Measurements from ENCODE around the gene C2CD4B. TPM values are rescaled to one million over a fixed set of nuclear protein-coding genes. Genes with fewer than 3 reads are reported as not detected.

C2CD4B gene
- total and polyA plus RNA-seq, 2 donors (not counting 1 experiment from before 2014, with no cell fraction given) = not detected

DNA sequence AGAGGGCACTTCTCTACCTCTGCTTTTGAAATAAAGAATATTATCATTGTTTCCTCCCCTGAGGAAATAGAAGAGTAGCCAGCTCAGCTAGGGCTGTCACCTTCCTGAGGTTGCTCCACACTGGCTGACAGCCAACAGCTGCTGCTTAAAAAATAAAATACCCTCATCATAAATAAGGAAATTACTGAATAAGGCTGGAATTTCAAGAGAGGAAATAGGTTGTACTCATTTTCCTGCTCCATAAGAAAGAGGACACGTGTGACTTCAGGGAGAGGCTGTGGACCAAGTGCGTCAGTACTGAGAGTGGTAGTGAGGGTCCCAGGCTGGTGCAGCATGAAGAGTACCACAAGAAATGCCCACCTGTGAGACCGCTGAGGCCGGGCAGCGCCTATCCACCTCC lies 8.1 kb upstream of the C2CD4B start:
- Mint-ChIP-seq H3K4me1 (no peaks in the 10 kb centered on the region), H3K27me3 (peaks cover 30% of the 10 kb centered on the region), H3K4me3 (no peak overlapping the region), H3K9me3 (ENCODE audit: insufficient read depth) (no peaks in the 10 kb centered on the region), H3K27ac (no peak overlapping the region)
- Histone ChIP-seq H3K9ac (ENCODE audit: low read length) (no peak overlapping the region), H3K4me2 (replicated peaks; ENCODE audit: low read depth, low read length, poor library complexity, severe bottlenecking) (no peak overlapping the region), H3K4me1 (ENCODE audit: control insufficient read depth in 2 of 2, insufficient read depth in 2 of 2, low read length in 2 of 2) (no peaks in the 10 kb centered on the region), H3K27ac (ENCODE audit: low read length in 2 of 2) (no peak overlapping the region), H4K20me1 (ENCODE audit: control insufficient read depth, insufficient read depth, low read length, poor library complexity, severe bottlenecking) (no peaks in the 10 kb centered on the region), H3K27me3 (replicated peaks in 1 of 4; ENCODE audit: control extremely low read depth in 1 of 4, control insufficient read depth in 3 of 4, insufficient read depth in 4 of 4, low read length in 3 of 4) (peaks cover 0 to 4% (median 2%) of the 10 kb centered on the region in 4 experiments), H2AFZ (ENCODE audit: insufficient read depth, low read depth, low read length, poor library complexity, severe bottlenecking) (no peak overlapping the region), H3K36me3 (replicated peaks in 1 of 2; ENCODE audit: control extremely low read depth in 1 of 2, control insufficient read depth in 1 of 2, extremely low read depth in 1 of 2, insufficient read depth in 2 of 2, low read length in 1 of 2) (no peaks in the 10 kb centered on the region), H3K4me3 (ENCODE audit: control extremely low read depth in 1 of 5, extremely low read depth in 1 of 5, insufficient read depth in 1 of 5, low read depth in 2 of 5, low read length in 4 of 5) (no peak overlapping the region), H3K79me2 (ENCODE audit: control insufficient read depth, insufficient read depth, low read length) (no peaks in the 10 kb centered on the region), H3K9me3 (ENCODE audit: control extremely low read depth in 1 of 3, control insufficient read depth in 2 of 3, insufficient read depth in 1 of 3, low read length in 2 of 3) (no peaks in the 10 kb centered on the region)
- ChIA-PET CTCF (no interaction called here), POLR2A (no interaction called here)
- ATAC-seq (ENCODE audit: low read depth) = no peak
- TF ChIP-seq, protein P1, sequence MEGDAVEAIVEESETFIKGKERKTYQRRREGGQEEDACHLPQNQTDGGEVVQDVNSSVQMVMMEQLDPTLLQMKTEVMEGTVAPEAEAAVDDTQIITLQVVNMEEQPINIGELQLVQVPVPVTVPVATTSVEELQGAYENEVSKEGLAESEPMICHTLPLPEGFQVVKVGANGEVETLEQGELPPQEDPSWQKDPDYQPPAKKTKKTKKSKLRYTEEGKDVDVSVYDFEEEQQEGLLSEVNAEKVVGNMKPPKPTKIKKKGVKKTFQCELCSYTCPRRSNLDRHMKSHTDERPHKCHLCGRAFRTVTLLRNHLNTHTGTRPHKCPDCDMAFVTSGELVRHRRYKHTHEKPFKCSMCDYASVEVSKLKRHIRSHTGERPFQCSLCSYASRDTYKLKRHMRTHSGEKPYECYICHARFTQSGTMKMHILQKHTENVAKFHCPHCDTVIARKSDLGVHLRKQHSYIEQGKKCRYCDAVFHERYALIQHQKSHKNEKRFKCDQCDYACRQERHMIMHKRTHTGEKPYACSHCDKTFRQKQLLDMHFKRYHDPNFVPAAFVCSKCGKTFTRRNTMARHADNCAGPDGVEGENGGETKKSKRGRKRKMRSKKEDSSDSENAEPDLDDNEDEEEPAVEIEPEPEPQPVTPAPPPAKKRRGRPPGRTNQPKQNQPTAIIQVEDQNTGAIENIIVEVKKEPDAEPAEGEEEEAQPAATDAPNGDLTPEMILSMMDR (IDR thresholded peaks at IDR 0.05) = no peak
- no peak for TF ChIP-seq EZH2 (IDR thresholded peaks at IDR 0.05; ENCODE audit: borderline replicate concordance, insufficient read depth, low read depth, low read length, poor library complexity, severe bottlenecking)
- no peak for DNase-seq
- intact Hi-C loops (cut with micrococcal nuclease) = no loop called here
- WGBS (ENCODE audit: insufficient coverage) = 57% methylated on average over 1 of the region's 5 CpGs

DNA sequence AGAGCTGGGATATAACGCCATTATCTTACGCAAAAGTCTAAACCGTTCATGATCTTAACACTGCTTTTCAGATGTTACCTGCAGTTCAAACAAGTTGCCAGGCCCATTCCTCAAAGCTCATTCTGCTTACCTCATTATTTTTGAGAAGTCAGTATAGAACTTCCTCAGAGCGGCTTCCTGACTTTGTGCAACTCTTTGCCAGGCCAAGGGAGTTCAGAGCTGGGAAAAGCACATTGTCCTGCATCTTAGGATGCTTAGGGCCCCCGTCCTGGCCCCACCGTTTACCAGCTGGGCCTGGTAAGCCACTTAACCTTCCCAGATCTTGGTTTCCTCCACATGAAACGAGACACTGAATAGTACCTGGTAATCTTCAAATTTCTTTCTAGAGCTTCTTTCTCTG lies 6.8 kb upstream of the C2CD4B start:
- Mint-ChIP-seq H3K4me1 (no peaks in the 10 kb centered on the region), H3K27ac (no peak overlapping the region), H3K27me3 (peaks cover 40% of the 10 kb centered on the region), H3K9me3 (ENCODE audit: insufficient read depth) (no peaks in the 10 kb centered on the region), H3K4me3 (no peak overlapping the region)
- H3K27ac ChIP-seq (ENCODE audit: low read length in 2 of 2) = no peak overlapping the region
- H4K20me1 ChIP-seq (ENCODE audit: control insufficient read depth, insufficient read depth, low read length, poor library complexity, severe bottlenecking) = no peaks in the 10 kb centered on the region
- no peaks in the 10 kb centered on the region for H3K79me2 ChIP-seq (ENCODE audit: control insufficient read depth, insufficient read depth, low read length)
- 61% methylated on average over 7 of the region's 7 CpGs for WGBS (ENCODE audit: insufficient coverage)
- intact Hi-C loops (cut with micrococcal nuclease) = no loop called here
- no peaks in the 10 kb centered on the region for H3K36me3 ChIP-seq (replicated peaks in 1 of 2; ENCODE audit: control extremely low read depth in 1 of 2, control insufficient read depth in 1 of 2, extremely low read depth in 1 of 2, insufficient read depth in 2 of 2, low read length in 1 of 2)
- no peak for TF ChIP-seq EZH2 (IDR thresholded peaks at IDR 0.05; ENCODE audit: borderline replicate concordance, insufficient read depth, low read depth, low read length, poor library complexity, severe bottlenecking)
- TF ChIP-seq, protein P1 (IDR thresholded peaks at IDR 0.05) = no peak
- ATAC-seq (ENCODE audit: low read depth) = no peak
- ChIA-PET CTCF (no interaction called here), POLR2A (no interaction called here)
- no peak overlapping the region for H2AFZ ChIP-seq (ENCODE audit: insufficient read depth, low read depth, low read length, poor library complexity, severe bottlenecking)
- H3K4me1 ChIP-seq (ENCODE audit: control insufficient read depth in 2 of 2, insufficient read depth in 2 of 2, low read length in 2 of 2) = no peaks in the 10 kb centered on the region
- H3K9ac ChIP-seq (ENCODE audit: low read length) = no peak overlapping the region
- no peak for DNase-seq
- peaks cover 0 to 1% (median 0%) of the 10 kb centered on the region in 3 donors for H3K9me3 ChIP-seq (ENCODE audit: control extremely low read depth in 1 of 3, control insufficient read depth in 2 of 3, insufficient read depth in 1 of 3, low read length in 2 of 3)
- no peak overlapping the region for H3K4me2 ChIP-seq (replicated peaks; ENCODE audit: low read depth, low read length, poor library complexity, severe bottlenecking)
- no peak overlapping the region for H3K4me3 ChIP-seq (ENCODE audit: control extremely low read depth in 1 of 5, extremely low read depth in 1 of 5, insufficient read depth in 1 of 5, low read depth in 2 of 5, low read length in 4 of 5)
- peaks cover 0 to 7% (median 4%) of the 10 kb centered on the region in 4 experiments for H3K27me3 ChIP-seq (replicated peaks in 1 of 4; ENCODE audit: control extremely low read depth in 1 of 4, control insufficient read depth in 3 of 4, insufficient read depth in 4 of 4, low read length in 3 of 4)
